Subcutaneous adipose tissue (tissue), 4 donors: ENCODE results near the gene GPR68. TPM values are rescaled to one million over a fixed set of nuclear protein-coding genes. Genes with fewer than 3 reads are reported as not detected.

Experiments used
- CTCF ChIP-seq: fragments of 450-650 bp; IDR thresholded peaks from one replicate; pipeline ENCODE4 v1.5.1; 2016; ENCODE audit warnings: low read depth, mild to moderate bottlenecking, control low read depth, antibody characterized with exemption, moderate library complexity
- total RNA-seq, 4 donors: library from RNA; depleted of rRNA; stranded (reverse); fragments of >200 nt; gene quantifications; one replicate each; pipeline ENCODE4 v1.1.0, GENCODE V29; 2016

Gene GPR68
- total RNA-seq, 4 donors from 2014 or later, result 0.51 to 2.2 (median 1.2) TPM

GRCh38 chr14:91280129-91280528 is 35.6 kb upstream of the GPR68 start:
- no peak for TF ChIP-seq CTCF

GRCh38 chr14:91279354-91279753 is 34.9 kb upstream of the GPR68 start:
- TF ChIP-seq CTCF, result no peak

GRCh38 chr14:91278383-91278715 is 33.8 kb upstream of the GPR68 start:
- TF ChIP-seq CTCF, result no peak

GRCh38 chr14:91277546-91278382 is 33.3 kb upstream of the GPR68 start:
- TF ChIP-seq CTCF, result no peak

GRCh38 chr14:91274796-91275195 is 30.3 kb upstream of the GPR68 start:
- no peak for TF ChIP-seq CTCF

- no peak for TF ChIP-seq CTCF
Observed at GRCh38 chr14:91273885-91274273, 29.4 kb upstream of the GPR68 start.

GRCh38 chr14:91273273-91273884 is 28.9 kb upstream of the GPR68 start:
- no peak for TF ChIP-seq CTCF
